ENCODE data around the gene KAT8. TPM values are rescaled to one million over a fixed set of nuclear protein-coding genes. Genes with fewer than 3 reads are reported as not detected.
"Not testable (repeated sequence)": the region's sequence is repeated elsewhere in the genome, so short reads cannot be mapped to it uniquely, and the experiment has no call there.

The KAT8 gene
- total RNA-seq, 1 donor from 2014 or later = 60.3 TPM

GRCh38 chr16:31167315-31167714 is 49.9 kb downstream of the KAT8 start:
- DNase-seq (no peak), ATAC-seq (ENCODE audit: poor library complexity) (no peak)
- intact Hi-C loops (cut with DNase I) = no loop called here

GRCh38 chr16:31168848-31169247 is 51.4 kb downstream of the KAT8 start:
- peak; percentile 14 for ATAC-seq (ENCODE audit: poor library complexity)
- intact Hi-C loops (cut with DNase I) = no loop called here
- no peak for DNase-seq

- ATAC-seq (ENCODE audit: poor library complexity) = peak; percentile 94
- intact Hi-C loops (cut with DNase I); DNase-seq: not testable (repeated sequence)
Observed at GRCh38 chr16:31170048-31170447, 52.6 kb downstream of the KAT8 start.

GRCh38 chr16:31177136-31177535 is 59.7 kb downstream of the KAT8 start:
- ATAC-seq (ENCODE audit: poor library complexity) (no peak), DNase-seq (no peak)
- intact Hi-C loops (cut with DNase I) = no loop called here

- DNase-seq (no peak), ATAC-seq (ENCODE audit: poor library complexity) (no peak)
- intact Hi-C loops (cut with DNase I) = no loop called here
Observed at GRCh38 chr16:31179219-31179746, 61.8 kb downstream of the KAT8 start.

- DNase-seq = peak; percentile 95
- ATAC-seq (ENCODE audit: poor library complexity) = peak; percentile 89
- intact Hi-C loops (cut with DNase I) = loop anchor here (10.0 kb wide), 1 partner anchor 265 kb away; the partner anchor contains the start of gene ZNF843
Observed at GRCh38 chr16:31179747-31180459, 62.4 kb downstream of the KAT8 start, which contains the start of gene FUS. TSS of gene FUS (plus strand) at chr16:31180139. CDS start at chr16:31180215, 76 bp downstream.

Other genes starting within 250 kb of the KAT8 start
- gene BCL7C, start 223.6 kb upstream of the KAT8 start, total RNA-seq = 28.8 TPM
- 6.5 TPM for gene CTF1, start 221.1 kb upstream of the KAT8 start, total RNA-seq
- 4.7 TPM for gene FBXL19, start 194.1 kb upstream of the KAT8 start, total RNA-seq
- 9.5 TPM for gene ORAI3, start 168.6 kb upstream of the KAT8 start, total RNA-seq
- gene SETD1A, start 159.9 kb upstream of the KAT8 start, total RNA-seq = 6.9 TPM
- 6.7 TPM for gene HSD3B7, start 132.5 kb upstream of the KAT8 start, total RNA-seq
- 0.48 TPM for gene STX1B, start 107.0 kb upstream of the KAT8 start, total RNA-seq
- 39.5 TPM for gene STX4, start 84.1 kb upstream of the KAT8 start, total RNA-seq
- 4.4 TPM for gene ZNF668, start 43.4 kb upstream of the KAT8 start, total RNA-seq
- gene ZNF646, start 43.2 kb upstream of the KAT8 start, total RNA-seq = 8.3 TPM
- 0.81 TPM for gene PRSS53, start 28.7 kb upstream of the KAT8 start, total RNA-seq
- gene VKORC1, start 22.9 kb upstream of the KAT8 start, total RNA-seq = 40.0 TPM
- 84.3 TPM for gene BCKDK, start 9.3 kb upstream of the KAT8 start, total RNA-seq
- gene PRSS8, start 18.1 kb downstream of the KAT8 start, total RNA-seq = not detected
- gene PRSS36, start 32.4 kb downstream of the KAT8 start, total RNA-seq = 2.2 TPM
- gene FUS, start 62.5 kb downstream of the KAT8 start, total RNA-seq = 79.3 TPM
- gene PYCARD, start 85.1 kb downstream of the KAT8 start, total RNA-seq = 8.2 TPM
- gene TRIM72, start 96.5 kb downstream of the KAT8 start, total RNA-seq = 0.70 TPM
- not detected for gene PYDC1, start 99.5 kb downstream of the KAT8 start, total RNA-seq
- gene ITGAM, start 142.3 kb downstream of the KAT8 start, total RNA-seq = 8.6 TPM
- gene ITGAX, start 237.5 kb downstream of the KAT8 start, total RNA-seq = 1.2 TPM

All from Right ventricle myocardium superior (tissue), 1 donor.